GM21737 (cell line): Measurements from ENCODE around the gene SYT1.
A peak's percentile ranks its signal among the peaks of the same experiment; 100 is the strongest.
"Not testable (repeated sequence)": the region's sequence is repeated elsewhere in the genome, so short reads cannot be mapped to it uniquely, and the experiment has no call there.

Source experiments
- ATAC-seq: cut with Tn5 transposase; IDR thresholded peaks from one replicate; pipeline ENCODE4 v1.9.1; 2021; ENCODE audit warnings: mild to moderate bottlenecking, moderate library complexity; ENCODE audit not compliant: unreplicated experiment

The SYT1 gene

DNA sequence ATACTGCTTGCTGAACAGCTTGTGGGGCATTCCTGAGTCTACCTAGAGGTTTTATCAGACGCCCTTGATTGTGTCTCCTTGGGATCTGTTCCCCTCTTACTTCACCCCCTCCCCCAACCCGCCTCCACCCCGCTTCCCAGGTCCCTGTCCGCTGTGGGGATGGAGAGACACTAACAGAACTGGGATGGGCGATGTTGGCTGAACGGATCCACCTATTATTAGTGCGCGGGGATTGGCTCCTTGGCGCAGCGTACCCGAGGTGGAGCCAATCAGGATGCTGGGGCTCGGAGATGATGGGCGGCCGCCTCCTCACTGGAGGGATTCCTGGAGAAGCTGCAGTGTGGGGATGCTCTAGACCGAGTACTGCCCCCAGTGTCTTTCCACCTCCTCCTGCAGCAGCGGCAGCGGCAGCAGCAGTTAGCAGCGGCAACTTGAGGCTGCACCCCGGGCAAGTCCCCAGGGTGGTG, at the start of gene SYT1:
Gene SYT1 (plus strand): TSS at position 372 of the 467 bp plus-strand sequence.
- ATAC-seq = peak; percentile 19

DNA sequence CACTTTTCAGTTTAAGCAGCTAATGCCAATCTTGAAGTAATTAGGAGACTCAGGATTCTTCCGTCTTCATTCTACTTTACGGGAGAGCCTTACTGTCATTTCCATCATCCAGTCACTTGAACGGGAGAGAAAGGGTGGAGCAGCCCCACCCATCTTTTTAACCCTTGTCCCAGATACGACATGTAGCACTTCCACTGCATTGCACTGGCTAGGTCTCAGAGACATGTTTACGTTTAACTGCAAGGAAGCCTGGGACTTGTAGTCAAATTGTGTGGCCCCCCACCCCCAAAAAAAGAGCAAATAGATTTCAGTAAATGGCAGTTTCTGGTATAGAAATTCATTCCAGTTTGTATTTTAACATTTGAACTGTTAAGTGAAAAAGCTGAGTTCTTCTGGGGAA, 46.1 kb upstream of the SYT1 start:
- no peak for ATAC-seq

DNA sequence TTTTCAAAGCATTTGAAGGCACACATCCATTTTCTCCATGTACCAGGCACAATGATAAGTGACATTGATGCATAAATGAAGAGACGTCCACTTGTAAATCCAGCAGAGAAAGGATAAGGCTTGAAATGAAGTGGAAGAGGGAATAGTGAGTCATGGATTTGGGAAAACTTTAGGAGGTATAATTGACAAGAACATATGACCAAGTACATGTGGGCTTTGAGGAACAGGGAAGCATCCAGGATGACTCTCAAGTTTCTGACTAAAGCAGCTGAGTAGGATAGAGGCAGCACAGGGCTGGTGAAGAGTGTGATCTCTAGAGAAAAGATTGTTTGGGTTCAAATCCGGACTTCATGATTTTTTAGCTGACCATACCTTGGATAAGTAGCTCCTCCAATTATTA, 43.6 kb upstream of the SYT1 start:
- ATAC-seq = no peak

DNA sequence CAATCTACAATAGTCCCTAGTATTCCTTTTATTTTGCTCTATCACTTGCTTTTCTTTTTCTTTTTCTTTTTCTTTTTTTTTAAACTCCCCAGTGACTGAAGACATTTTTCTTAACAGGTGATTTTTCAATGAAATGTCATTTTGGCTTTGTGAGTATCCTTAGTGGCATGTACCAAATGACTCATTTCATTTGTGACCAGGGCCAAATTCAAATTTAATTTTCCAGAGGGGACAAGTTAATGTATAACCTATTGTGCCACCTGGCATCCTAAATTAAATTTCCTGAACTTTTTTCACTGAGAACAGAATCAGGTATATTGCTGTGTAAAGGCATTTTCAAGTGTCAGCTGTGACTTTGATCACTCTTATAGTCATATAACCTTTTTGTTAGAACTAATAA, 39.7 kb upstream of the SYT1 start:
- no peak for ATAC-seq

DNA sequence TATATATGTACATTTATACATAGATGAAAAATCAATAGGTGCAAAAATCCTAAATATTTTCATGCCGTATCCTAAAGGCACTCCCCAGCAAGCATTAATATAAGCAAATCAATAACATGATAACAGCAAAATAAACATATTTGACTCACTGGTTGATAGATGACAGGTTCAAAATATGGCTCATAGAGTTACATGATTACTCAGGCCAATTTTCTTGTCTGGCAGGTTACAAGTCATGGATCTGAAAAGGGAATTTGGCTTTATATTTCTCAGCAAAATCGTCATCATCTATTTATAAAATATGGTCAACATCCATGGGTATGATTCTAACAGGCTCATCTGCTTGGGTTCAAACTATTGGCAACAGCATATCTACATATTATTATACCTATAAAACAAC, 34.9 kb upstream of the SYT1 start:
- ATAC-seq = no peak

DNA sequence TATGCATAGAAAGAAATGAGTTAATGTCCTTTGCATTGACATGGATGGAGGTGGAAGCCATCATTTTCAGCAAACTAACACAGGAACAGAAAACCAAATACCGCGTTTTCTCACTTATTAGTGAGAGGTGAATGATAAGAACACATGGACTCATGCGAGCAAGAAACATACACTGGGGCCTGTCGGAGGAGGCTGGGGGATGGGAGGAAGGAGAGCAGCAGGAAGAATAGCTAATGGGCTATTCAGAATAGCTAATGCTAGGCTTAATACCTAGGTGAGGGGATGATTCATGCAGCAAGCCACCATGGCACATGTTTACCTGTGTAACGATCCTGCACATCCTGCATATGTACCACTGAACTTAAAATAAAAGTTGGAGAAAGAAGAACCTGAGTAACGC, 29.1 kb upstream of the SYT1 start:
- ATAC-seq = no peak

DNA sequence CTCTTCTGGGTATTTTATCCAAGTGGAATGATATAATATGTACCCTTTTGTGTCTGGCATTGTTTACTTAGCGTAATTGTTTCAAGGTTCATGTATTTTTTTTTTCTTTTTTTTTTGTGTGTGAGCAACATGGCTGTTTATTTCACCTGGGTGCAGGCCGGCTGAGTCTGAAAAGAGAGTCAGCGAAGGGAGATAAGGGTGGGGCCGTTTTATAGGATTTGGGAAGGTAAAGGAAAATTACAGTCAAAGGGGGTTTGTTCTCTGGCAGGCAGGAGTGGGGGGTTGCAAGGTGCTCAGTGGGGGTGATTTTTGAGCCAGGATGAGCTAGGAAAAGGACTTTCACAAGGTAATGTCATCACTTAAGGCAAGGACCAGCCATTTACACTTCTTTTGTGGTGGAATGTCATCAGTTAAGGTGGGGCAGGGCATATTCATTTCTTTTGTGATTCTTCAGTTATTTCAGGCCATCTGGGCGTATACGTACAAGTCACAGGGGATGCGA, 24.0 kb upstream of the SYT1 start:
- not testable (repeated sequence) for ATAC-seq

DNA sequence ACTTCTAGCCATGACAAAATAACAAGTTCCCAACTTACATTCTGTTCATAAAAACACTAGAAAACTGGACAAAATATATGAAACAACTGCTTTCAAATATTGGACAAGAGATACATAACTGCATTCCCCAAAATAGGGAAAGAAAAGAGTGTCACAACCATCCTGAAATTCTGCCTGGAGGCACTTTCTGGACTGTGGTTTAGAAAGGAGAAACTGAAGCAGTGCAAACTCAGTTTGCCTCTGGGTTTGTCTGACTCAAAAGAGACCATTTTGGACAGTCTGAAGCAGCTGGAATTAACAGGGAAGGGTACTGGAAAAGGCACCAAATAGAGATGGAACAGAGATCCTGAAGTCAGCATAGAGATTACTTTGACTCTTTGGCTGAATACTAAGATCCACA, 11.3 kb upstream of the SYT1 start:
- no peak for ATAC-seq

DNA sequence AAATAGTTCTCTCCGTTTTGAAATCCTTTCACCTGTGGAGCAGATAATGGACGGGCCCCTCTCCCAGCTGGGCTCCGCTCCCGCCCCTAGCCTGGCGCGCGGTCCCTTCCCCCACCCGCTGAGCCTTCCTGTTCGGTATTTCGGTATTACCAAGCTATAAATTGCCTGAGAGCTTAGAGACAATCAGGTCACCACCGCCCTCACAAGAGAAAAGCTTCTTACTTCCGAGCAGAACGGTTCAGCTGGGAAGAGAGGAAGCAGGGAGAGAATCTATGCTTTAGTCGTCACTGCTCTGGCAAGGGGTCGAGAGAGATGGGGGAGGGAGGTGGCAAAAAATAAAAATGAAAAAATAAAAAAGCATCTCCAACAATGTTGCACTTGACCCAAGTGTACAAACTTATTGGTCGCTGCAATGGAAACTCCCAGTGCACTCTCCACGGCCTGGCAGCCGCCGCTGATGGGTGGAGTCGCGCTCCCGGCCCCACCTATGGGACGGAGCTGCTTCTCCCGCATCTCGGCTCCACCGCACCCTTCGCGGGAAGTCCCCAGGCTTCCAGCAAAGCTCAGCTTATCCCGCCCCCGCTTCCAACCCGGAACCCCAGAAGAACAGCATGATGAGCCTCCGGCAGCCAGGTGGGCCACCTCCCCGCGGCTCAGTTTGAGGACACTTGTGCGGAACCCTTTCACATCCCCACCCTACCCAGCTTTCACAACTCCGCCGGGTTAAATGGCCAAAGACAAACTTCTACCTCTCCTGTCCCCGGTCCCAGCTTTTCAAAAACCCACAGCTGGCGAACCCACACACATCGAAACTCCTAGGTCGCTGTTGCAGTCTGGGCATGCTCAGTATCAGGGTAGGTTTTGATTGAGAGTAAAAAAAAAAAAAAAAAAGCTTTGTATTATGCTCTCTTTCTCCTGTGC, 832 bp upstream of the SYT1 start:
- peak; percentile 40 for ATAC-seq

DNA sequence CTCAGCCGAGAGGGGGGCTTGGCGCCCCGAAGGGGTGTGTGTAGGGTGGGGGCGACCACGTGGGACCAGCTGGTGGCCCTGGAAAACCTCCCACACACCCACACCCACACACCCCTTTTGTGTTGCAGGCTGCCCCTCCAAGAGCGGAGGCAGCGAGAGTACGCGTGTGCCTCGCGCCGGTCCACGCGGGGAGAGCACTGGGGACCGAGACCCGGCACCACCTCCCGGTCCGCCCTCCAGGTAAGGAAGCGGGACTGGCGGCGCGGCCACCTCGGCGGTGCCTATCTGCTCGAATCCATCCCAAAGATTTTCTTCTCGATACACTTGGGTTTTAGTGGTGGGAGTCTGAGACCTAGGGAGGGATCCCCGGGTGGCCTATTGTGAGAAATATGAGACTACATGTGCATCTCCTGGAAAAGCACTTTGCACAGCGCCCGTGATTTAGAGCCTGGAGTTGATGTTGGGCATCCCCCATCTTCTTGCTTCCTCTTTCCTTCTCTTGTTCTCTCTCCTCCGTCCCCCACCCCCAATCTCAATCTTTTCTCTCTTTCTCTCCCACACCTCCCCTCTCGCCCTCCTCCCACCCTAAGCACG, 393 bp downstream of the SYT1 start:
- ATAC-seq = no peak

DNA sequence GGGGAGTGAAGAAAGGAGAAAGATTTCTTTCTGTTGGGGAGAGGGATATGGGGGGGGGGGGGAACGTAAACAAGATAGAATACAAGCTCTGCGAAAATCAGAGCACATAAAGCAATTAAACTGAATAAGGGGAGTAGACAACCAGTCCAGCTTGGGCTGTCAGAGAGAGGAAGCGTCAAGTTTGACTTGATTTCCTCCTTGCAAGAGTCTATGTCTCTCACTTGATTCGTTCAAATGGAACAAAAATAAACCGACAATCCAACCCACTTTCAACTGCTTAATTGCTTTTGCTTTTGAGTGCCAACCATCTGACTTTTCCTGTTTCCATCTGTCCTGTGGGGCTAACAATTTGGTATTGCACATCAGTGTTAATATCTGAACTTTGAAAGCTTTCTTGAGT, 942 bp downstream of the SYT1 start:
- no peak for ATAC-seq

DNA sequence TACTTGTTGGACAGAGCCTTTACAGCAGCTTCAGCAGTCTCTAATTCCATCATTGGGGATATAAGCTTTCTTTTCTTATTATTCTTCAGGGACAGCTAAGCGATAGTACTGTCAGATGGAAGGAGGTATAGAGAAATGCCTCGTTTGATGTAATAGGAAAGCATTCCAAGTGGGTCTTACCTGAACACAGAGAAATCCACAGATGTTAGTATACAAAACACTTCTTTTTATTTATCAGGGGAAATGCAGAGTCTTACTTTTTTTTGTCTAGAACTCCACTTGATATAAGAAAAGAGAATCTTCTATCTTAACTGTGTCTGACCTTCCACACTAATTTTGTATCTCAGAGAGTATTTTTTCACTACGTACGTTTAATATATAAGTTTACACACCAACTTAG, 1.9 kb downstream of the SYT1 start:
- ATAC-seq = no peak

DNA sequence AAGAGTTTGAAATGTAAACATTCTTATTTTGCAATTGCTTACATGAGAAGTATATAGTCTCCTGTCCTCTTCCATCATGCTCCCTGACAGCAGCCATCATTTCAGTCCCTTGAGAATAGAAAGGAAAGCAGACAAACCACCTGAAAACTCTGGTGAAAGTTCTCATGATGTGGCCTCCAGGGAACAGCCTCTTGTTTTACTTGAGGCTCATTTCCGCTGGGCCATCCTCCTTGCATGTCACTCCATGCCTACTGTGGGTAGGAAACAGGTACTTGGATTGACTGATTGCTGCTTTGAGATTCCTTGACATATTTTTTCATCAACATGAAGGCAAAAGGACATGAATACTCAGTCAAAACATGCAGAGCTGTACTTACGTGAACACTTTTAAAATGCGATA, 6.0 kb downstream of the SYT1 start:
- no peak for ATAC-seq

DNA sequence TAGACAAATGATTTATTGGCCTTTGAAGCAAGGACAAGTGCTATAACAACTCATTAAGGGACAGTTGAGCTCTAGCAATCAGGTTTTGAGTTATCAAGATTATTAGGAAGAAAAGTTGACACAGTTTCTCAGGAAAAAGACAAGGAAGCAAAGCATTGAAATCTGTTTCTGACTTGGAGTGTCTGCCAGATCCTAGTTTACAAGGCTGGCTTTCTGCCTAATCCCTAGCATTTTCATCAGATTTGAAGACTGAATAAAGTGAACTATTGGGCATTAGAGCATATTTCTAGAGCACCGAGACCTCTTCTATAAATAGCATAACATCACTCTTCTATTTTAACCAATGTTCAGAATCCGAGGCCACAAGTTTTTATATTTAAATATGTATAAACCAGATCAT, 7.0 kb downstream of the SYT1 start:
- ATAC-seq = no peak

DNA sequence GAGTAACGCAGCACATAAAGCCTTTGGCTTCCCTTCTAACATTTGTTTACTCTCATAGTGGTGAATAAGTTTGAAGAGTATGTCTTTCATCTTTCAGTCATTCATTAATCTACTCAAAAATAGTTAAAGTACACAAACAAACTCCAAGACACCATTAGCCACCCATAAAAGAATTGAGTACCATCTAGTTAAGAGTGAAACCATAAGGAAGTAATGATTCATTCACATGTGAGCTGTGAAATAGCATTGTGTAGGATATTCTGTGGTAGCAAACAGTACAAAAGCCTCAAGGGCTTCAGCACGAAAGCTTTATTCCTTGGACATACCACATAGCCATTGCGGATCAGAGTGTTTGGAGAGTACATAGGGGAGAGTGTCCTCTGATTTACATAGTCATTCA, 13.9 kb downstream of the SYT1 start:
- ATAC-seq = no peak

DNA sequence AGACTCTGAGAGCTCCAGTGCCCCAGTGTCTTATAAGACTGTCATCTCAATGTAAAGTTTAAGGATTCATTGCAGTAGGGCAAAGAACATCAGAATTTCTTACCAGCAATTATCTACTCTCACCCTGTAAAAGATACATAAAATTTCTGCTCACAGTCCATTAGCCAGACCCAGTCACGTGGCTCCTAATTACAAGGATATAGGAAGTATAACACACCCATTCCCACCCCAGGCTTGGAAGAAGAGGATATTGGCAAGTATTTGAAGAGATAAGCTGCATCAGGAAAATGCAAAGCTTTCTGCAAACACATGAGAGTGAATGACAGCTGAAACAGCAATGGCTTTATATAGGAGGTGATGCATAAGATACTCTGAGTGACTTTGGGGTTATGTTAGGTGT, 14.3 kb downstream of the SYT1 start:
- ATAC-seq = no peak

DNA sequence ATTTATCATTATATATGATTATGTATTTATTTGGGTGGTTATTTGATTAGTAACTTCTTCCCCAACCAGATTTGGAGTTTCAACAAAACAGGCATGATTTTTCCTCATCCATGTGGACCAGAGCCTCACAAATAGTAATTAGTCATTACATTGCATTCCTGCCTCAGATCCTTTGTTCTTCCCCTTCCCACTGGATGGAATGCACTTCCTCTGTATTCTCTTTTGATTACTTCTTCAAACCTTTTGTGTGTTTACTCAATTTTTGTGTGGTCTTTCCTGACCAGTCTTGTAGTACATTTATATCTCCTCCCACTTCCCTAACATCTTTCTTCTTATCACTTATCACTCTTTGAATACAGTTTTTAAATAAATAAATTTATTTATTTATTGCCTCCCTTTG, 15.5 kb downstream of the SYT1 start:
- ATAC-seq = no peak

DNA sequence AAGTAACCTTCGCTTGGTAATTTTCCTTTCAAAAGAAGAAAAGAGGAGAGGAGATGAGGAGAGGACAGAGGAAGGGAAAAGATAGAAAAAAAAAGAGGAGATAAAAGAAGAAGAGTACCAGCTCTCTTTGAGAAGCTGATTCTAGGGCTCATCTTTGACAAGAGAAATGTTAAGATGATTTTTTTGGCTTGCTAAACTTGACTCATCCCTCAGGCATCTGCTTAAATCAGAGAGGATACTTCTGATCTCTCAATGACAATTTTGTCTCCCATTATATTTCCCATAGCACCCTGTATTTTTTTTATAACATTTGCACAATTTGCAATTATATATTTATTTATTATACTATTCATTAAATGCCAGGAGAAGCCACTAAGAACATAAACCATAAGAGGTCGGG, 17.1 kb downstream of the SYT1 start:
- no peak for ATAC-seq

DNA sequence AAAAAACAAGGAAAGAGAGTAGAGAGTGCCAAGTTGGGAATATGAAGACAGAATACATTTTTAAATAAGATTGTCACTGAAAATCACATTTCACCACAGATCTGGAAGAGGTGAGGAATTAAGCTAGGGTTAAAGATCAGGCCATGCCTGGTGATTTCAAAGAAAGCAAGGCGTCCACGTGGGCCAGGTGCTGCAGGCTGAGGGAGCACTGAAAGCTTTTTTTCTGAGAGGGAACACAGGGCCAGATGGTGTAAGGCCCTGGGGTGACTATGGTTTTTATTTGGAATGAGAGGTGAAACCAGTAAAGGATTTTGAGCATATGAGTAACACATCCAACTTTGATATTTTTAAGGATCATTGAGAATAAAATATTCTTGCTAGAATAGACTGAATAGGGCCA, 20.9 kb downstream of the SYT1 start:
- ATAC-seq = no peak

DNA sequence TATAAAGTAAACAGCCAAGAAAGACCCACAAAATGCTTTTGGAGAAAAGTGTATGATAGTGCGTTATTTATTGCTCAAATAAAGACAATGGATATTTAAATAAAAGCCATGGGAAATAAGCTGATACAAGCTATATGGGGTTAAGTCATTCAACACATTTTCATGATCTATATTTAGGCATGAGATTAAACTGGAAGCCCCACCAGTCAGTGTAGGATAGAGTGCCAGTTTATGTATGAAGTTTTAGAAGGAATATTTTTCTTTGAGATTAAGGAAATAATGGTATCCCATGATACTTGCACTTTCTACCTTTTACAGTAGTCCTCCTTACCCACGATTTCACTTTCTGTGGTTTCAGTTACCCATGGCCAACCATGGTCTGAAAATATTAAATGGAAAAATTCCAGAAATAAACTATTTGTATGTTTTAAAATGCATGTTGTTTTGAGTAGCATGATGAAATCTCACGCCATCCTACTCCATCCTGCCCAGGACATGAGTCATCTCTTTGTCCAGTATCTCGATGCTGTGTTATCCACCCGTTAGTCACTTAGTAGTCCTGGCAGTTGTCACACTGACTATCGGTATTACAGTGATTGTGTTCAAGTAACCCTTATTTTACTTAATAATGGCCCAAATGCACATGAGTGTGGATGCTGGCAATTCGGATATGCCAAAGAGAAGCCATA, 22.3 kb downstream of the SYT1 start:
- no peak for ATAC-seq

DNA sequence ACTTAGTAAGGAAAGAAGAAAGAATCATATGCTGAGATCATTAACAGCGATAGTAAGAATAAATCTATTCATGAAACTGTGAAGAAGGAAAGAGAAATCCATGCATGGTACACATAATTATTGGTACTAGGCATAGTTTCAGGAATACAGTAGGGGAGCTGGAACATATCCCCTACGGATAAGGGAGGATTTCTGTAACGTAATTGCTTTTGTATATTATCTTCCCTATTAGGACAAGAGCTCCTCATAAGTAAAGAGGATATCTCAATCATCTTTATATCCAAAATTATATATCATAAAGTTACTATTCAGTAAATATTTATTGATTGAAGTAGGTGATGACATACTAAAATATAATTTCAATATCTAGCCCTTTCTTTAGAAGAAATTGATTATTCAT, 22.9 kb downstream of the SYT1 start:
- no peak for ATAC-seq

DNA sequence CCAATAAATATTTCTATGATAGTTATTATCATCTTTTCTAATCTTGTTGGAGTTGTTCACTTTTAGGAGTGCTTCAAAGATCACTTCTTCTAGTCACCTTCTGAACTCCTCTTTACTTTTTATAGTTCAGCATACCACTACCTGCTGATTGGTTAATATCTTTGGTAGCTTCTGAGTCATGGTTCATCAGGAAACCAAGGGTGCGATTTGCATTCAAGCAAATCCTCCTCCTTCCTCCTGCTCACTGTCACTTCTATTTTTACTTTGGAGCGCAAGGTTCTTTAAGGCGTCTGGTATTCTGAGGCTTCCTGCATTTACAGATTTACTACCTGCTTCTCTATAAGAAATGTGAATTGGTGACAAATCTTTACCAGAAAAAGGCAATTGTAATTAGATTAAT, 24.0 kb downstream of the SYT1 start:
- ATAC-seq = peak; percentile 86
